ENCODE results near the gene NPSR1.
A peak's percentile ranks its signal among the peaks of the same experiment; 100 is the strongest.

NPSR1 gene

GRCh38 chr7:34747176-34747781 lies 89.3 kb downstream of the NPSR1 start:
- TF ChIP-seq RARB (CRISPR knock-in tag; IDR thresholded peaks at IDR 0.05), result no peak
- no peak for TF ChIP-seq ZC3H10 (CRISPR knock-in tag; IDR thresholded peaks at IDR 0.05)
- no peak for TF ChIP-seq ZFP3 (CRISPR knock-in tag; IDR thresholded peaks at IDR 0.05)
- no peak for TF ChIP-seq SNAI2 (CRISPR knock-in tag; IDR thresholded peaks at IDR 0.05)
- no peak for TF ChIP-seq ZNF8 (CRISPR knock-in tag; IDR thresholded peaks at IDR 0.05)
- TF ChIP-seq ZNF70 (CRISPR knock-in tag; IDR thresholded peaks at IDR 0.05), result no peak
- TF ChIP-seq TOX (CRISPR knock-in tag; IDR thresholded peaks at IDR 0.05; ENCODE audit: borderline replicate concordance), result no peak
- TF ChIP-seq, protein P1, sequence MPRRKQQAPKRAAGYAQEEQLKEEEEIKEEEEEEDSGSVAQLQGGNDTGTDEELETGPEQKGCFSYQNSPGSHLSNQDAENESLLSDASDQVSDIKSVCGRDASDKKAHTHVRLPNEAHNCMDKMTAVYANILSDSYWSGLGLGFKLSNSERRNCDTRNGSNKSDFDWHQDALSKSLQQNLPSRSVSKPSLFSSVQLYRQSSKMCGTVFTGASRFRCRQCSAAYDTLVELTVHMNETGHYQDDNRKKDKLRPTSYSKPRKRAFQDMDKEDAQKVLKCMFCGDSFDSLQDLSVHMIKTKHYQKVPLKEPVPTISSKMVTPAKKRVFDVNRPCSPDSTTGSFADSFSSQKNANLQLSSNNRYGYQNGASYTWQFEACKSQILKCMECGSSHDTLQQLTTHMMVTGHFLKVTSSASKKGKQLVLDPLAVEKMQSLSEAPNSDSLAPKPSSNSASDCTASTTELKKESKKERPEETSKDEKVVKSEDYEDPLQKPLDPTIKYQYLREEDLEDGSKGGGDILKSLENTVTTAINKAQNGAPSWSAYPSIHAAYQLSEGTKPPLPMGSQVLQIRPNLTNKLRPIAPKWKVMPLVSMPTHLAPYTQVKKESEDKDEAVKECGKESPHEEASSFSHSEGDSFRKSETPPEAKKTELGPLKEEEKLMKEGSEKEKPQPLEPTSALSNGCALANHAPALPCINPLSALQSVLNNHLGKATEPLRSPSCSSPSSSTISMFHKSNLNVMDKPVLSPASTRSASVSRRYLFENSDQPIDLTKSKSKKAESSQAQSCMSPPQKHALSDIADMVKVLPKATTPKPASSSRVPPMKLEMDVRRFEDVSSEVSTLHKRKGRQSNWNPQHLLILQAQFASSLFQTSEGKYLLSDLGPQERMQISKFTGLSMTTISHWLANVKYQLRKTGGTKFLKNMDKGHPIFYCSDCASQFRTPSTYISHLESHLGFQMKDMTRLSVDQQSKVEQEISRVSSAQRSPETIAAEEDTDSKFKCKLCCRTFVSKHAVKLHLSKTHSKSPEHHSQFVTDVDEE (CRISPR knock-in tag; IDR thresholded peaks at IDR 0.05), result no peak
- TF ChIP-seq ZFP30 (CRISPR knock-in tag; IDR thresholded peaks at IDR 0.05), result no peak
- TF ChIP-seq ISL1 (CRISPR knock-in tag; IDR thresholded peaks at IDR 0.05), result no peak
- TF ChIP-seq CREB5 (CRISPR knock-in tag; IDR thresholded peaks at IDR 0.05; ENCODE audit: low read depth), result no peak
- TF ChIP-seq OSR1 (CRISPR knock-in tag; IDR thresholded peaks at IDR 0.05), result no peak
- TF ChIP-seq, protein P2, sequence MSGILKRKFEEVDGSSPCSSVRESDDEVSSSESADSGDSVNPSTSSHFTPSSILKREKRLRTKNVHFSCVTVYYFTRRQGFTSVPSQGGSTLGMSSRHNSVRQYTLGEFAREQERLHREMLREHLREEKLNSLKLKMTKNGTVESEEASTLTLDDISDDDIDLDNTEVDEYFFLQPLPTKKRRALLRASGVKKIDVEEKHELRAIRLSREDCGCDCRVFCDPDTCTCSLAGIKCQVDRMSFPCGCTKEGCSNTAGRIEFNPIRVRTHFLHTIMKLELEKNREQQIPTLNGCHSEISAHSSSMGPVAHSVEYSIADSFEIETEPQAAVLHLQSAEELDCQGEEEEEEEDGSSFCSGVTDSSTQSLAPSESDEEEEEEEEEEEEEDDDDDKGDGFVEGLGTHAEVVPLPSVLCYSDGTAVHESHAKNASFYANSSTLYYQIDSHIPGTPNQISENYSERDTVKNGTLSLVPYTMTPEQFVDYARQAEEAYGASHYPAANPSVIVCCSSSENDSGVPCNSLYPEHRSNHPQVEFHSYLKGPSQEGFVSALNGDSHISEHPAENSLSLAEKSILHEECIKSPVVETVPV (CRISPR knock-in tag; IDR thresholded peaks at IDR 0.05), result no peak
- TF ChIP-seq ZNF565 (CRISPR knock-in tag; conservative IDR thresholded peaks at IDR 0.05; ENCODE audit: low read depth), result no peak
- no peak for ATAC-seq

- no peak for TF ChIP-seq OSR1 (CRISPR knock-in tag; IDR thresholded peaks at IDR 0.05)
- 0 out of 2 replicates have a peak, but pooled peaks have one; percentile 21 for TF ChIP-seq ISL1 (CRISPR knock-in tag; IDR thresholded peaks at IDR 0.05)
- ATAC-seq, result peak; percentile 91
Observed at GRCh38 chr7:34747867-34748727, 90.1 kb downstream of the NPSR1 start.

GRCh38 chr7:34748728-34749089 lies 90.7 kb downstream of the NPSR1 start:
- no peak for ATAC-seq
- TF ChIP-seq TOX (CRISPR knock-in tag; IDR thresholded peaks at IDR 0.05; ENCODE audit: borderline replicate concordance) (no peak), ISL1 (CRISPR knock-in tag; IDR thresholded peaks at IDR 0.05) (no peak), POU6F1 (CRISPR knock-in tag; IDR thresholded peaks at IDR 0.05; ENCODE audit: borderline replicate concordance, low read depth) (no peak), CSDC2 (CRISPR knock-in tag; IDR thresholded peaks at IDR 0.05) (no peak), PPARA (CRISPR knock-in tag; IDR thresholded peaks at IDR 0.05; ENCODE audit: borderline replicate concordance) (no peak), ARNTL (CRISPR knock-in tag; IDR thresholded peaks at IDR 0.05; ENCODE audit: borderline replicate concordance, low read depth) (no peak), BACH2 (CRISPR knock-in tag; IDR thresholded peaks at IDR 0.05; ENCODE audit: borderline replicate concordance) (no peak), ZNF8 (CRISPR knock-in tag; IDR thresholded peaks at IDR 0.05) (no peak), ZC3H10 (CRISPR knock-in tag; IDR thresholded peaks at IDR 0.05) (no peak), ZNF565 (CRISPR knock-in tag; conservative IDR thresholded peaks at IDR 0.05; ENCODE audit: low read depth) (no peak), CREB5 (CRISPR knock-in tag; IDR thresholded peaks at IDR 0.05; ENCODE audit: low read depth) (no peak), ZNF70 (CRISPR knock-in tag; IDR thresholded peaks at IDR 0.05) (no peak), TCF4 (CRISPR knock-in tag; IDR thresholded peaks at IDR 0.05; ENCODE audit: borderline replicate concordance) (no peak), GLIS3 (CRISPR knock-in tag; IDR thresholded peaks at IDR 0.05) (no peak), ZFP30 (CRISPR knock-in tag; IDR thresholded peaks at IDR 0.05) (no peak), RARB (CRISPR knock-in tag; IDR thresholded peaks at IDR 0.05) (no peak)
- TF ChIP-seq, protein P1 (CRISPR knock-in tag; IDR thresholded peaks at IDR 0.05), result no peak

Measured in SK-N-SH treated with all-trans-retinoic acid at 6 μM for 48 hours (cell line).